OCI-LY1 (cell line): ENCODE results near the gene PAX5.

Experiments used
- H2AFZ ChIP-seq: fragments of 200-600 bp; sonication (generic), shearing (Covaris generic); 2 replicates; pipeline ENCODE4 v1.6.0; 2014; ENCODE audit warnings: antibody characterized with exemption, mild to moderate bottlenecking, low read length
- H3F3A ChIP-seq: fragments of 200-600 bp; sonication (generic), shearing (Covaris generic); 2 replicates; pipeline ENCODE4 v1.6.0; 2014; ENCODE audit warnings: mild to moderate bottlenecking, antibody characterized with exemption, low read length, moderate library complexity; ENCODE audit not compliant: insufficient read depth
- H3K27ac ChIP-seq: fragments of 200-600 bp; sonication (generic); 2 replicates; pipeline ENCODE4 v1.5.1; 2014; ENCODE audit warnings: low read length, mixed run types, mild to moderate bottlenecking, low read depth; ENCODE audit not compliant: poor library complexity, severe bottlenecking
- H3K27me3 ChIP-seq: fragments of 200-600 bp; sonication (generic); 2 replicates; pipeline ENCODE4 v1.6.0; 2014; ENCODE audit warnings: antibody characterized with exemption, mild to moderate bottlenecking, low read length, moderate library complexity; ENCODE audit not compliant: insufficient read depth
- H3K36me3 ChIP-seq: fragments of 200-600 bp; sonication (generic); 2 replicates; pipeline ENCODE4 v1.6.1; 2014; ENCODE audit warnings: mild to moderate bottlenecking, antibody characterized with exemption, low read length, moderate library complexity, mixed read lengths; ENCODE audit not compliant: insufficient read depth
- H3K4me1 ChIP-seq: fragments of 200-600 bp; sonication (generic); 2 replicates; pipeline ENCODE4 v1.5.1; 2014; ENCODE audit warnings: mild to moderate bottlenecking, low read length, moderate library complexity; ENCODE audit not compliant: insufficient read depth, severe bottlenecking
- H3K4me2 ChIP-seq: fragments of 200-600 bp; sonication (generic), shearing (Covaris generic); 2 replicates; pipeline ENCODE4 v1.6.1; 2014; ENCODE audit warnings: low read length
- H3K4me3 ChIP-seq: fragments of 200-600 bp; sonication (generic); 2 replicates; pipeline ENCODE4 v1.5.1; 2014; ENCODE audit warnings: low read length, low read depth, mild to moderate bottlenecking, mixed read lengths; ENCODE audit not compliant: poor library complexity, severe bottlenecking
- H3K79me2 ChIP-seq: fragments of 200-600 bp; shearing (Covaris generic); 2 replicates; pipeline ENCODE4 v1.6.1; 2016; ENCODE audit warnings: mixed run types, low read length, mixed read lengths; ENCODE audit not compliant: insufficient read depth
- H3K9ac ChIP-seq: fragments of 200-600 bp; sonication (generic), shearing (Covaris generic); 2 replicates; pipeline ENCODE4 v1.6.1; 2014; ENCODE audit warnings: mild to moderate bottlenecking, low read length, mixed read lengths
- H3K9me2 ChIP-seq: fragments of 200-600 bp; sonication (generic), shearing (Covaris generic); 2 replicates; pipeline ENCODE4 v1.6.1; 2014; ENCODE audit warnings: low read depth, mild to moderate bottlenecking, low read length, mixed read lengths
- H3K9me3 ChIP-seq: fragments of 200-600 bp; shearing (Covaris generic); 2 replicates; pipeline ENCODE4 v1.6.1; 2014; ENCODE audit warnings: low read length, mixed read lengths
- H4K20me1 ChIP-seq: fragments of 200-600 bp; sonication (generic), shearing (Covaris generic); 2 replicates; pipeline ENCODE4 v1.6.0; 2016; ENCODE audit warnings: mild to moderate bottlenecking, low read length; ENCODE audit not compliant: insufficient read depth
- EZH2 ChIP-seq: fragments of 200-600 bp; sonication (generic), shearing (Covaris generic); IDR thresholded peaks from 2 replicates; pipeline ENCODE4 v1.8.0; 2017; ENCODE audit warnings: borderline replicate concordance, mixed run types, mild to moderate bottlenecking, antibody characterized with exemption, low read length, moderate library complexity, mixed read lengths
- TF ChIP-seq, protein P1 (sequence below): fragments of 200-600 bp; sonication (generic), shearing (Covaris generic); IDR thresholded peaks from 2 replicates; pipeline ENCODE4 v1.5.1; 2017; ENCODE audit warnings: mild to moderate bottlenecking, antibody characterized with exemption, low read length, moderate library complexity, mixed read lengths

PAX5 gene

DNA sequence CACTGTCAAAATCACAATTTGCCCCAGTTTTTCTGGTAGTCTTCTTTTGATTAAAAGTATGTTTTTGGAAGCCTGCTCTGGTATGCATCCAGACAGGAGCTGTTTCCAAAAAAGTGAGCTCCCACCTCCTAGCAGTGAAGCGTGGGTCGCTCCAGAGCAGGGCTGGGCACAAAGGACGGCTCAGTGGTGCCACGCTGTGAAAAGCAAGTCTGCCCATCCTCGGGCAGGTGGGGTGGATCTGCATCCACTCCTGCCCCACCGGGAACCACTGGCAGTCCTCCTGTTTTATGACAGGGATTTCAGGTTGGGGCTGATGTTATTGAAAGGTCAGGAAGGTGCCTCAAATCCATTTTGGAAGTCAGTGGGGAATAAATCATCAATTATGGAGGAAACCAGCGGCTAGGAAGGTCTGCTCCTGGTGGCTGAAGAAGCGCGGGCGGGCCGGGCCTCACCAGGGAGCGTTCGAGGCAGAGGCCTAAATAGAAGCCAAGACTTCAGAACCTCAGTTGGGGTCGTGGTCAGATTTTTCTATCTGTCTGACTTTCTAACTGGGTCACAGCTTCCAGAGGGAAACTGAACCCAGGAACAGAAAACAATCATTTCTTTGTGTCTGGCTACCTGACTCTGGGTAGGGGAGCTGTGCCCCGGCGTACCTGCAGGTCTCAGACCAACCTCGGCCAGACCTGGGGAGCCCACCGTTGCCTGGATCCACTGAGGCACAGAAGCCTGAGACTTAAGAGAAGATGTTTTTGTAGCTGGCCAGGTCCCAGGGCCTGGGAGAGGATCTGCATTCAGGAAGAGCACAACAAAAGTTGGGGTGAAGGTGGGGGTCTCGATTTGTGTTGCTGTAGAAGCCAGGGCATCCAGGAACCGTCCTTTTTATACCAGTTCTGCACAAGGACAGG is 168.1 kb downstream of the PAX5 start:
- Histone ChIP-seq H2AFZ (no peak overlapping the region), H3K27ac (peak overlapping the region; percentile 81), H3K27me3 (no peaks in the 10 kb centered on the region), H3K9me2 (no peaks in the 10 kb centered on the region), H3K9me3 (no peaks in the 10 kb centered on the region), H4K20me1 (no peaks in the 10 kb centered on the region), H3K4me2 (peak overlapping the region; percentile 41; the same call in 1 of the 2 replicates), H3K9ac (no peak overlapping the region; the same call in 1 of the 2 replicates), H3K79me2 (no peaks in the 10 kb centered on the region), H3K4me3 (no peak overlapping the region), H3K4me1 (peaks cover 35% of the 10 kb centered on the region), H3F3A (no peaks in the 10 kb centered on the region), H3K36me3 (peaks cover 25% of the 10 kb centered on the region; the same call in 1 of the 2 replicates)
- TF ChIP-seq, protein P1, sequence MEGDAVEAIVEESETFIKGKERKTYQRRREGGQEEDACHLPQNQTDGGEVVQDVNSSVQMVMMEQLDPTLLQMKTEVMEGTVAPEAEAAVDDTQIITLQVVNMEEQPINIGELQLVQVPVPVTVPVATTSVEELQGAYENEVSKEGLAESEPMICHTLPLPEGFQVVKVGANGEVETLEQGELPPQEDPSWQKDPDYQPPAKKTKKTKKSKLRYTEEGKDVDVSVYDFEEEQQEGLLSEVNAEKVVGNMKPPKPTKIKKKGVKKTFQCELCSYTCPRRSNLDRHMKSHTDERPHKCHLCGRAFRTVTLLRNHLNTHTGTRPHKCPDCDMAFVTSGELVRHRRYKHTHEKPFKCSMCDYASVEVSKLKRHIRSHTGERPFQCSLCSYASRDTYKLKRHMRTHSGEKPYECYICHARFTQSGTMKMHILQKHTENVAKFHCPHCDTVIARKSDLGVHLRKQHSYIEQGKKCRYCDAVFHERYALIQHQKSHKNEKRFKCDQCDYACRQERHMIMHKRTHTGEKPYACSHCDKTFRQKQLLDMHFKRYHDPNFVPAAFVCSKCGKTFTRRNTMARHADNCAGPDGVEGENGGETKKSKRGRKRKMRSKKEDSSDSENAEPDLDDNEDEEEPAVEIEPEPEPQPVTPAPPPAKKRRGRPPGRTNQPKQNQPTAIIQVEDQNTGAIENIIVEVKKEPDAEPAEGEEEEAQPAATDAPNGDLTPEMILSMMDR, result no peak
- no peak for TF ChIP-seq EZH2

DNA sequence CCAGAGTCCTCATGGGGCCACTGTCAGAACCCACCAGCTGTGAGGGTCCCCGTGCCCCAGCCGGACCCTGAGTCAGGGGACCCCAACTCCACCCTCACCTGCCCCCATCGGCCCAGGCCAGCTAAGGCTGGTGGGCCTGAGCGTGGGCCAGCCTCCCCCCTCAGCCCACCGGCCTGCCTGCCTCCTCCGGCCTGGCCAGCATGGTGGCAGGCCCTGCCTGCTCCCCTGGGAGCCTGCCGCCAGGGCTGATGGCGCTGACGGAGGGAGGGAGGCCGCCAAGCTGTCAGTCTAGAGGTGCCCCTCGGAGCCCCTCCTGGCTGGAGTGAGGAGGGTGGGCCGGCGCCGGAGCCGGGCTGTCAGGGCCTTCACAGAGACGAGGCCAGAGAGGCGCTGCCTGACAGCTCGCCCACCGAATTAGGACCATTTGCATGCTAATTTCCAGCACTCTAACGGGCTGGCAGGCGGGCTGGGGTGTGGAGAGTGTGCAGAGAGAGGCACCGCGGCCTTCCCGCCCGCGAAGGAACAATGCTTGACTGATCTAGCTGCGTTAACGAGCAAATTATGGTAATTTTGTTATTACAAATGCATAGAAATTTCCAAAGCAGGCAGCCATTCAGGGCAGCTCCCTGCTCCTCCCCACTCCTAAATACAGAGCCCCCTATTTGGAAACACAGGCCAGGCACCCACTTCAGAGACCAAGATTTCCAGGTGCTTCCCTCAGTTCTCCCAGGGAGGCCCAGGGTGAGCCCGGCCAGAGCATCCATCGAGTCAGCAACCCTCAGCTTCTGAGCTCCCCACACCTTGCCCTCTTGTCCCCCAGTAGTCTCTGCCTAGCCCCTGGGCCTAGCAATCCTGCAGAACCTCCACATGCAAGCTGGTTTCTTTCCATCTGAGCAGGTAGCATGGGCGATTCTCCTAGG is 169.3 kb downstream of the PAX5 start:
- Histone ChIP-seq H3K4me1 (peaks cover 35% of the 10 kb centered on the region), H3K9me3 (no peaks in the 10 kb centered on the region), H3K27ac (peak overlapping the region; percentile 81), H3K4me2 (peak overlapping the region; percentile 41; the same call in 1 of the 2 replicates), H3F3A (no peaks in the 10 kb centered on the region), H3K79me2 (no peaks in the 10 kb centered on the region), H3K4me3 (no peak overlapping the region), H3K27me3 (no peaks in the 10 kb centered on the region), H3K9me2 (no peaks in the 10 kb centered on the region), H3K9ac (peak overlapping the region; percentile 45), H3K36me3 (peaks cover 31% of the 10 kb centered on the region; the same call in 1 of the 2 replicates), H2AFZ (no peak overlapping the region), H4K20me1 (no peaks in the 10 kb centered on the region)
- no peak for TF ChIP-seq EZH2
- TF ChIP-seq, protein P1, result no peak

DNA sequence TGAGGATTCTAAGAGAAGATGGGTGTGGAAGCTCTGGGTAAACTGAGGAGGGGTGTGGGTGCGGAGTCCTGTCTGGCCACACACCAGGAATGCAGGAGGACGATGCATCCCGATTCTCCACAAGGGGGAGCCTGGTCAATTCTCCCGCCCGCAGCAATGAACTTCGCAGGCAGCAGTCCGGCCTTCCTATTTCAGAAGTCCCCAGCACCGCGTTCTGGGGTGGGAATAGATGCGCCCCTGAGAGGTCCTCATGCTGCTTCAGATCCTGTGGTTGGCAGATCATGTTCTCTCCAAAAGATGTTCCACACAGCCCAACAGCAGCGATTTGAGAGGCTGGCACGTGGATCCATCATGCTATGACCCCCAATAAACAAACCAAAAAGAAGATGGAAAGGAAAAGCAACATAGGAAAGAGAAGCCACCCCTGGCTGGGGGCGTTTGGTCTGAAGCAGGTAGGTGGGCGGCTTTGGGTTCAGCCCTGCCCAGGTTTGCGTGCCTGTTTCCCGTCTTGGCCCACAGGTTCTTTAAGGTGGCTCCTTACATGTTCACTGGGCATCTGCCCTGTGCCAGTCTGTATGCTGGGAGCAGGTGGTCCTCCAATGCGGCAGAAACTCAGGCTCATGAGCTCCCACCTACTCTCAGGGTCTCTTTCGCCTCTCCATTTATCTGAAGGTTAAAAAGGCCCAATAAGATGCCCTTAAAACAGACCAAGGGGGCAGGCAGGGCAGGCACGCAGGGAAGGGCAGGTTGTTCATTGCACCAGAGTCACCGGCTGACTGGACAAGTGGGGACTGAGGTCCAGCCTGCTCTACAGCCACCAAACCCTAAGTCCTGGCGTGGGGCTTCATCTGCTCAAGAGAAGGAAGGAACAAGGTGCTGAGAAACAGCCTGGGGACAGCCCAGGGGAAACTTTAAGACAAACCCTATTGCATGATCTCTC is 171.6 kb downstream of the PAX5 start:
- no peaks in the 10 kb centered on the region for H3K79me2 ChIP-seq
- no peak overlapping the region for H3K4me3 ChIP-seq
- H3K27me3 ChIP-seq, result no peaks in the 10 kb centered on the region
- H3K9ac ChIP-seq, result no peak overlapping the region
- no peaks in the 10 kb centered on the region for H4K20me1 ChIP-seq
- H3K4me2 ChIP-seq, result no peak overlapping the region
- no peak overlapping the region for H3K27ac ChIP-seq
- no peak for TF ChIP-seq EZH2
- TF ChIP-seq, protein P1, result peak; percentile 52
- H3K4me1 ChIP-seq, result peaks cover 34% of the 10 kb centered on the region
- H3K9me3 ChIP-seq, result no peaks in the 10 kb centered on the region
- H3K9me2 ChIP-seq, result no peaks in the 10 kb centered on the region
- no peaks in the 10 kb centered on the region for H3F3A ChIP-seq
- peaks cover 27% of the 10 kb centered on the region; the same call in 1 of the 2 replicates for H3K36me3 ChIP-seq
- H2AFZ ChIP-seq, result no peak overlapping the region
